Measurements from ENCODE around the gene C11orf21.

Gene C11orf21

GRCh38 chr11:2320568-2321310 lies 19.0 kb upstream of the C11orf21 start:
- DNase-seq = no peak

DNA sequence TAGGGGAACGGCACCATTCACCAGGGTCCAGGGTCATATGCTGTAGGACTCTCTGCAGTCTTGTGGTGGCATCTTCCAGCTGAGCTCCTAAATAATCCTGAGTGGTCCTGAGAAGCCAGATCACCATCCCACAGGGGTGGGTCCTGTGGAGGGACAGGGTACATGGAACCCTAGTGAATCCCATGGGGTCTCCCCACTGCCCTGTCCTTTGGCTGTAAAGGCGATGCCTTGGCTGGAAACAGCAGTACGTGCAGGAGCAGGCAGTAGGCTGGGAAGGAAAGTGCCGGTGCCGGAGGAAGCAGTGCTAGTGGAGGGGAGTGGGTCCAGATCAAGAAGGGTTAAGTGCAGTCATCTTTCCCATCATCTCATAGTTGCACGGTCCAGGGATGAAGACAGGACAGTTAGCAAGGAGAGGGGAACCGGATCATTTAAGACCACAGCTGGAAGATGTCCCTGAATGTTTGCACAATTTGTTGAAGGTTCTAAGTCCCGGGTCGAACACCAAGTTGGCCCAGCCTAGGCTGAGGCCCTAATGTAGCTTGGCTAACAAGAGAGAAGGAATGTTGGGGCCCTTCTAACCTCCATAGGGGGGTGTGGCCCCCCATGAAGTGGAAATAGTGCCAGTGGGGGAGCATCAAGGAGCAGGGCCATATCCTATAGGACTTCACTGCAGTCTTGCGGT lies 18.2 kb upstream of the C11orf21 start:
- no peak for DNase-seq

- no peak for DNase-seq
These were observed 17.0 kb upstream of the C11orf21 start for GRCh38 chr11:2318707-2319106.

DNA sequence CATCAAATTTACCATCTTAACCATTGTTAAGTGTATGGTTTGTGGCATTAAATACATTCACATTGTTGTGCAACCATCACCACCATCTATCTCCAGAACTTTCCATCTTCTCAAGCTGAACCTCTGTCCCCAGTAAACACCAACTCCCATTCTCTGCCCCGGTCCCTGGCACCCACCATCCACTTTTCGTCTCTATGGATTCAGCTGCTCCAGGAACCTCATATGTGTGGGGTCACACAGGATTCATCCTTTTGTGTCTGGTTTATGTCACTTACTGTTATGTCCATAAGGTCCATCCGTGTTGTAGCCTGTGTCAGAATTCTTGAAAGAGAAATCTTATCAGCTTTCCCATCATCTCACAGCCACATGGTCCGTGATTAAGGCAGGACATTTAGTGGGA lies 16.4 kb upstream of the C11orf21 start:
- DNase-seq = no peak

DNA sequence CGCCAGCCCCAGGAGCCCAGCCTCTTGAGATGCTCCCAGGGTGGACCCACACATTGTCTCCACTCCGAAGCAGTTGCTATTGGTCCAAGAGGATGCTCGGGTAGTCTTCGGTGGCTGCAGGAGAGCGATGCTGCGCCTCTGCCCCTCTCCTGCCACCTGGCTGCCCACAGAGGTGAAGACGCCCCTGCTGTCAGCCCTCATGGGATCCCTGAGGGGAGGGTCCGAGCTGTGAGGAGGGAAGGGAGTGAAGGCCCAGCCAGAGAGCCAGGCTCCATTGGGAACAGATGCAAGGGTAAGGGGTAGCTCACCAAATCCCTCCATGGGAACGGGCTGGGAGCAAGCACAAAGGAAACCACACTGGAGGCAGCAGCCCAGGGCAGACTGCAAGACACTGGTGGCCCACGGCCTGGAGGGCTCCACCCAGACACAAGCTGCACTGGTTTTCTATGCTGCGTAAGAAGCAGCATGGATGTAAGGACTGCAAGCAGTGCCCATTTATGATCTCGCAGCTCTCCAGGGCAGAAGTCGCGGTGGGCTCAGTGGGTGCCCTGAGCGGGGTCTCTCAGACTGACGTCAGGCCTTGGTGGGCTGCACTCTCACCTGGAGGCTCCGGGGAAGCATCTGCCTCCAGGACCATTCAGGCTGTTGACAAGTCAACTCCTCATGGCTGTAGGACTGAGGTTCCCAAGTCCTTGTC lies 15.8 kb upstream of the C11orf21 start:
- no peak for DNase-seq

- no peak for DNase-seq
These were observed 15.2 kb upstream of the C11orf21 start for GRCh38 chr11:2316963-2317244.

DNA sequence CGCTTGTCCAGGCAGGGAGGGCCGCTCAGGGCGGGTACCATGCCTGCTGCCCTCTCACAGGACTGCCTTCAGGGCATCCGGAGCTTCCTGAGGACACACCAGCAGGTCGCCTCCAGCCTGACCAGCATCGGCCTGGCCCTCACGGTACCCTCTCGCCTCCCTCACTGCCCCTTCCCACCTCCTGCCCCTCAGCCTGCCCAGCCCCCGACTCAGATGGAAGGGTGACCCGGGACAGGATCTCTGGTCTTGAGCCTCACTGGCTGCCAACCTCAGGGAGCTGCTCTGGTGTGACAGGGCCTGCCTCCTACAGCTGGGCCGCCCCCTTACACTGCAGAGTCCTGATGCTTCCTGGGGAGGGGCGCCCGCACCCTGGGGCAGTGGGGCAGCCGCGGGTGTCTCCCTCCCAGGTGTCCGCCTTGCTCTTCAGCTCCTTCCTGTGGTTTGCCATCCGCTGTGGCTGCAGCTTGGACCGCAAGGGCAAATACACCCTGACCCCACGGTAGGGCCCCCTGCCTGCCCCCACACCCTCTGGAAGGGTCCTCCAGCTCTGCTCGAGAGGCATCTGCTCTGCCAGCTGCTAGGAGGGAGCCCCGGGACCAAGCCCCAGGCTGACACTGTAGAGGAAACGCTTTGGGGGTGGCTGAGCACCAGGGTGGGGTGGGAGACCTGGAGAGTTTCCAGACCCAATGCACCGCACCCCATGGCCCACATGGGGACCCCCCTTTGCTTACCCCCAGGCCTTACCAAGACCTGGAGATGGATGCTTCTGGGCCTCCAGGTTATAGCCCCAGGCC lies 14.6 kb upstream of the C11orf21 start:
- DNase-seq = no peak

DNA sequence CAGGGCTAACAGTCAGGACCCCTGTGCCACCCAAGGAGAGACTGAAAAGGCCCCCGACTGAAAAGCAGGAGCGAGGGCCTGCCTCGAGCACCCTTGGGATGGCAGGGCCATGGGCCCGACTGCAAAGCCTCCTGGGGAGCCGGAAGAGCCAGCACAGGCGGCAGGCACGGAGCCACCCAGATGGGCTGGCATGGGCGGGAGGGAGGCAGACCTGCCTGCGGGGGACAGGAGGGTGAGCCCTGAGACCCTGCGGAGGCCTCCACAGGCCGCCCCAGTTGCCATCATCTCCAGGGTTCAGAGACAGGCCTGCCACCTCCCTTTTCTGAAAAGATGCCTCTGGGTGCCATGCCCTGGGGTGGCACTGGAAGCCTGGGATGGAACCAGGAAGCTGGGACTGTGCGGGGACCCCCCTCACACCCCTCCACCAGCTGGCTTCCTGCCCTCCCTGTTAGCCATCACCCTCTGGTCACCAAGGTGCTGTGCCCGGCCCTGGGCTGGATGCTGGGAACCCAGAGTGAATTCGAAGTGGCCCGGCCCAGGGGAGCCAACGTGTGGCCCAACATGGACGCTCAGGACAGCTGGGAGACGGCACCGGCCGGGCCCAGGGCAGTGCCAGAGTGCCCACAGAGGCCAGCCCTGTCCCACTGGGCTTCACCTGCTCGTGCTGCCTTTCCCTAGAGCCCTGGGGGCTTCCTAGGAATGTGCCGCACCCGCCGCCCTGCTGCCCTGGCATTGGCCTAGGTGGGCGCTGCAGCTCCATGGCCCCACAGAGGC lies 13.9 kb upstream of the C11orf21 start:
- DNase-seq = no peak

DNA sequence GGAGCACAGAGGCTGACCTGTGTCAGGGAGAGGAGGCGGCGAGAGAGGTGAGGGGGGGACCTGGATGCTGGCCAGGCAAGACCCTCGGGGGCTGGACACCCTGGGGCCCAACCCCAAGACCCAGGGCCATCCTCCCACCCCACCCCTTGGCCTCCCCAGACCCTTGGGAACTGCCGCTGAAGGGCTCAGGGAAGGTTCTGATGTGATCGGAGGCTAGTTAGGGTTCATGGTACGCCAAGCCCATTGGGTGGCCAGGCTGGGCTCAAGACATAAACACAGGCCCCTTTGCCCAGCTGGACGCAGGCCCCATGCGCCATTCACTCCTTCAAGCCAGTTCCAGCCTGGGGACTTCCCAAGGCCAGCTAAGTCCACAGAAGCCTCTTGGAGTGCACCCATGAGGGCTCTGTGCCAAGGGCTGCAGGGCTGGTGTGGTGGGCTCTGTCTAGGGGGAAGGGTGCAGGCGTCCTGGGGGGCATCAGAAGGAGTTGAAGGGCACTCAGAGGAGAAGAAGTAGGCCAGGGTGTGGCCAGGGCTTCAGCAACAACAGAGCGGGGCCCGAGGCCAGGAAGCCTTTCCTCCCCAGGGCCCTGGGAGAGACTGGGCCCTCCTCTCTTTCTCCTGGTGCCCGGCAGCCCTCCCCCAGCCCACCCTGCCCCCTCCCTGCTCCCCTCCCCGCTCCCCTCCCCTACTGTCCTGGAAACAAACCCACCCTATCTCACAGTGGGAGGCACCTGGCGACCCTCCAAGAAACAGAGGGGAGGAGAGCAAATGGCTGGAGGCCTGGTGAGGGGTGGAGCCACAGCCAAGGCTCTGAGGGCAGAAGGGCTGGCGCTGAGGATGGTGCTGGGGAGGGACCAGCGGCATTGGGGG lies 13.0 kb upstream of the C11orf21 start:
- no peak for DNase-seq

DNA sequence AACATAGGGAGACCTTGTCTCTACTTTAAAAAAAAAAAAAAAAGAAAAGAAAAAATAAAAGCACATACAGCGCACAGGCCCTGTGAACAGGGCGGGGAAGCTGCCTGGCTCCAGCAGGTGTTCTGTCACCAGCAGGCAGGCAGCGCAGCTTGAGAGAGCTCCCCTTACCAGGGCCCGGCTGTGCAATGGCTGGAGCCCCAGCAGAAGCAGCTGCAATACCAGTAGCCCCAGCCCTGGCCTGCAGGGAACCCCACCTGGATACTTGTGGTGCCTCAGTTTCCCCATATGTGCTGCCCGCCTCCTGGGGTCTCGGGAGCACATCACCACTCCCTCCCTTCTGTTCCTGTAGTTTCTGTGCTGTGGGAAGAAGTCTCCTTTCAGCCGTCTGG lies 12.4 kb upstream of the C11orf21 start:
- no peak for DNase-seq

DNA sequence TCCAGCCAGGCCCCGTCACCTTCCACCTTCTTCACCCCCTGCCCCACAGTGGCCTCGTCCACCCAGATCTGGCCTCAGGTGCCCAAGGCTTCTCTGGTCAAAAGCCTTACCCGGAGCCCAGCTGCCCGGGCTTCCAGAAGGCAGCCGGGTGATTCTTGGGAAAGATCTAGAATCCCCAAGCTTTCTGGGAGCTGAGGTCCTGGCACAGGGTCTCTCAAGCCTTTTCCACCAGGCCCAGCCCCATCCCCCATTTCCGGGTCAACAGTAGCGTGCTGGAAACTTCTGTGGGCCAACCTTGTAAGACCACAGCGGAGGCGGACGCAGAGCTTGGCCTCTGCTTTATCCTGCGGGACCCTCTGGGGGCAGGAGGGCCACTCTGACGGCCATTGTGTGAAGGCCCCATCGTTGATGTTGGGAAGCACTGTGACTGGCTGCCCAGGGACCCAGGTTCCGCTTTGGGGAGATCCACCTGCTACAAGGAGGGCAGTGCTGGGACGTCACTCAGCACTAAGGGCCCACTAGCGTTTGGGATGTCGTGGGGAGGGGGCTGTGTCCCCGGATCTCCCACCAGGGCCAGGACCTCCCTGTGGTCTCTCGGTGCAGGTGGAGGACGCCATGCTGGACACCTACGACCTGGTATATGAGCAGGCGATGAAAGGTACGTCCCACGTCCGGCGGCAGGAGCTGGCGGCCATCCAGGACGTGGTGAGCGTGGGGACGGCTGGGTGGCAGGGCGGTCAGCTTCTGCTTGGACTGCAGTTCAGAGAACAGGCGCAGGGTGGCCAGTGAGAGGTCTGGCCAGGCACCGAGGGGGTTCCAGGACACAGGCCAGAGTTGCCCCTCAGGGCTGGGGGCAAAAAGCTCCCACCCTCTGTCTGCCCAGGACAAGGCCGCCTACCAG lies 11.6 kb upstream of the C11orf21 start:
- DNase-seq = no peak

- no peak for DNase-seq
These were observed 10.7 kb upstream of the C11orf21 start for GRCh38 chr11:2312232-2313042.

- DNase-seq = no peak
These were observed 9.8 kb upstream of the C11orf21 start for GRCh38 chr11:2311353-2312133.

- DNase-seq = no peak
These were observed 9.2 kb upstream of the C11orf21 start for GRCh38 chr11:2310786-2311352.

- DNase-seq = no peak
These were observed 8.5 kb upstream of the C11orf21 start for GRCh38 chr11:2310073-2310785.

GRCh38 chr11:2309251-2310072 lies 7.7 kb upstream of the C11orf21 start:
- no peak for DNase-seq

DNA sequence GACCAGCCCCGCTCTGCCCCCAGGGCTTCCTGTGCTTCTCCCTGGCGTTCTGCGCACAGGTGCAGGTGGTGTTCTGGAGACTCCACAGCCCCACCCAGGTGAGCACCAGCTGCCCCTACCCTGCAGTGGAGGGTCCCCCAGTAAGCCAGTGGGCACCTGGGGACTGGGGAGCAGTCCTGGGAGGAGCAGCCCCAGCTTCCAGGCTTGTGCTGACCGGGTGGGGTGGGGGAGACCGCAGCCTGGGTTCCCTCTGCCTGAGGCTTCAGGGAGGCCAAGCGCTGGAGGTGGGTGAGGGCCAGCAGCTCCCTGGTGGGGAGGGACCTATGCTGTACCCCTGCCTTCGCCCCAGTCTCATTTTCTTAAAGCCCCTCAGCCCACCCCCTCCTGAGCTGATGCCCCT lies 7.0 kb upstream of the C11orf21 start:
- DNase-seq = no peak

Measured in activated T-cell treated with anti-CD3 and anti-CD28 coated beads for 4 hours (primary cell).